SK-N-SH (cell line): ENCODE measurements around the gene STX19. TPM values are rescaled to one million over a fixed set of nuclear protein-coding genes. Genes with fewer than 3 reads are reported as not detected.
A peak's percentile ranks its signal among the peaks of the same experiment; 100 is the strongest.

Experiments
- CTCF ChIA-PET: fragments of 300-600, 350-600 bp; formaldehyde crosslinking; extraction: SDS; loops from one replicate; lab custom pipeline; 2021; lab: Yijun Ruan, JAX
- POLR2A ChIA-PET: fragments of 350-600 bp; sonication (Branson Sonifier 250); formaldehyde crosslinking; extraction: SDS; loops from one replicate; lab custom pipeline; 2020; ENCODE audit warnings: antibody characterized with exemption, inconsistent platforms; lab: Yijun Ruan, JAX
- DNase-seq: peaks from one replicate; pipeline ENCODE4 v3.0.0; 2012
- H2AFZ ChIP-seq: fragments of 200-600 bp; sonication (generic); 2 replicates; pipeline ENCODE4 v1.8.1; 2016; ENCODE audit warnings: antibody characterized with exemption, mild to moderate bottlenecking, low read depth
- H3F3A ChIP-seq: fragments of 200-600 bp; sonication (generic); replicated peaks from 2 replicates; pipeline ENCODE3; 2016; ENCODE audit warnings: antibody characterized with exemption, mild to moderate bottlenecking; ENCODE audit not compliant: insufficient read depth
- H3K27ac ChIP-seq, 2 experiments: fragments of 200-500 bp in 1 of 2; fragments of 200-600 bp in 1 of 2; sonication (Bioruptor generic) in 1 of 2; sonication (generic), shearing (Covaris generic) in 1 of 2; 2 replicates each; pipeline versions ENCODE4 v1.5.1 to v1.6.1; 2014 to 2016; ENCODE audit warnings: low read depth in 2 of 2, inconsistent platforms in 1 of 2, low read length in 1 of 2, mild to moderate bottlenecking in 1 of 2, mixed read lengths in 1 of 2
- H3K27me3 ChIP-seq: fragments of 200-600 bp; sonication (generic), shearing (Covaris generic); 2 replicates; pipeline ENCODE4 v1.6.1; 2016; ENCODE audit warnings: mixed run types; ENCODE audit not compliant: insufficient read depth
- H3K36me3 ChIP-seq, 2 experiments: fragments of 200-500 bp in 1 of 2; fragments of 200-600 bp in 1 of 2; sonication (Bioruptor generic) in 1 of 2; sonication (generic) in 1 of 2; replicated peaks in 1 of 2; 2 replicates each; pipeline versions ENCODE3 to v1.5.1; 2014 to 2016; ENCODE audit warnings: low read length in 1 of 2, mild to moderate bottlenecking in 1 of 2; ENCODE audit not compliant: insufficient read depth in 2 of 2, control insufficient read depth in 1 of 2
- H3K4me1 ChIP-seq, 2 experiments: fragments of 200-500 bp in 1 of 2; fragments of 200-600 bp in 1 of 2; sonication (Bioruptor generic) in 1 of 2; sonication (generic), shearing (Covaris generic) in 1 of 2; 2 replicates each; pipeline versions ENCODE4 v1.5.1 to v1.6.1; 2014 to 2016; ENCODE audit warnings: low read depth in 1 of 2, low read length in 1 of 2, mixed run types in 1 of 2; ENCODE audit not compliant: insufficient read depth in 2 of 2, control insufficient read depth in 1 of 2
- H3K4me2 ChIP-seq: fragments of 200-600 bp; sonication (generic), shearing (Covaris generic); 2 replicates; pipeline ENCODE4 v1.6.1; 2017; ENCODE audit warnings: mixed run types
- H3K4me3 ChIP-seq, 2 experiments: fragments of 200-500 bp in 1 of 2; fragments of 200-600 bp in 1 of 2; sonication (Bioruptor generic) in 1 of 2; sonication (generic), shearing (Covaris generic) in 1 of 2; 2 replicates each; pipeline versions ENCODE4 v1.5.1 to v1.8.1; 2014 to 2016; ENCODE audit warnings: low read depth in 2 of 2, inconsistent platforms in 1 of 2, low read length in 1 of 2, mild to moderate bottlenecking in 1 of 2, mixed read lengths in 1 of 2, moderate library complexity in 1 of 2
- H3K79me2 ChIP-seq: fragments of 200-600 bp; sonication (generic); 2 replicates; pipeline ENCODE4 v1.8.1; 2017; ENCODE audit warnings: mild to moderate bottlenecking; ENCODE audit not compliant: insufficient read depth
- H3K9ac ChIP-seq: fragments of 200-600 bp; sonication (generic); 2 replicates; pipeline ENCODE4 v1.6.1; 2017; ENCODE audit warnings: mixed run types
- H3K9me2 ChIP-seq: fragments of 200-600 bp; sonication (generic); 2 replicates; pipeline ENCODE4 v1.6.1; 2017; ENCODE audit warnings: mixed run types
- H3K9me3 ChIP-seq: fragments of 200-600 bp; sonication (generic); 2 replicates; pipeline ENCODE4 v1.6.1; 2017; ENCODE audit warnings: mixed run types, mild to moderate bottlenecking, moderate library complexity
- H4K20me1 ChIP-seq: fragments of 200-600 bp; sonication (generic); 2 replicates; pipeline ENCODE4 v1.6.1; 2017; ENCODE audit warnings: mild to moderate bottlenecking, mixed run types; ENCODE audit not compliant: insufficient read depth
- CHD2 ChIP-seq: fragments of 150-350 bp; IDR thresholded peaks from 2 replicates; pipeline ENCODE4 v1.6.1; 2018; ENCODE audit warnings: low read length; ENCODE audit not compliant: partially characterized antibody
- CTCF ChIP-seq: fragments of 200-600 bp; sonication (generic); IDR thresholded peaks from 2 replicates; pipeline ENCODE4 v1.6.1; 2017; ENCODE audit warnings: antibody characterized with exemption, mild to moderate bottlenecking, moderate library complexity
- EP300 ChIP-seq, 2 experiments: IDR thresholded peaks; 2 replicates each; pipeline versions ENCODE4 v1.4.0 to v1.6.1; 2012; ENCODE audit warnings: borderline replicate concordance in 1 of 2, low read depth in 1 of 2, low read length in 1 of 2
- FOXJ3 ChIP-seq: sonication (generic); formaldehyde crosslinking; IDR thresholded peaks from 2 replicates; pipeline ENCODE4 v1.5.1; 2020; ENCODE audit warnings: mild to moderate bottlenecking, missing genetic modification reagents
- FOXM1 ChIP-seq: IDR thresholded peaks from 2 replicates; pipeline ENCODE4 v1.4.0; 2012; ENCODE audit warnings: low read depth, mild to moderate bottlenecking
- GATA2 ChIP-seq: sonication (generic); formaldehyde crosslinking; IDR thresholded peaks from 2 replicates; pipeline ENCODE4 v1.5.0; 2020; ENCODE audit warnings: mild to moderate bottlenecking, missing genetic modification reagents
- IRF3 ChIP-seq: fragments of 150-350 bp; IDR thresholded peaks from 2 replicates; pipeline ENCODE4 v1.6.1; 2016; ENCODE audit warnings: mild to moderate bottlenecking, low read depth, low read length
- MAX ChIP-seq: IDR thresholded peaks from 2 replicates; pipeline ENCODE4 v1.4.0; 2012; ENCODE audit warnings: low read depth
- MEF2A ChIP-seq: IDR thresholded peaks from 2 replicates; pipeline ENCODE4 v1.4.0; 2012; ENCODE audit warnings: low read depth, borderline replicate concordance
- MXI1 ChIP-seq: IDR thresholded peaks from 2 replicates; pipeline ENCODE4 v1.6.1; 2012; ENCODE audit warnings: mild to moderate bottlenecking, low read depth, low read length, improper control_type of control experiment
- NRF1 ChIP-seq: IDR thresholded peaks from 2 replicates; pipeline ENCODE4 v1.6.1; 2012; ENCODE audit warnings: low read depth, mild to moderate bottlenecking, low read length
- POLR2AphosphoS5 ChIP-seq: IDR thresholded peaks from 2 replicates; pipeline ENCODE4 v1.6.1; 2012; ENCODE audit warnings: low read depth, low read length
- RFX5 ChIP-seq: IDR thresholded peaks from 2 replicates; pipeline ENCODE4 v1.6.1; 2012; ENCODE audit warnings: mild to moderate bottlenecking, improper control_type of control experiment, low read length
- SMC3 ChIP-seq: IDR thresholded peaks from 2 replicates; pipeline ENCODE4 v1.6.1; 2012; ENCODE audit warnings: low read depth, low read length, improper control_type of control experiment
- TCF12 ChIP-seq: IDR thresholded peaks from 2 replicates; pipeline ENCODE4 v1.4.0; 2012
- USF1 ChIP-seq: IDR thresholded peaks from 2 replicates; pipeline ENCODE4 v1.4.0; 2012; ENCODE audit warnings: low read depth, borderline replicate concordance
- USF2 ChIP-seq: fragments of 150-350 bp; IDR thresholded peaks from 2 replicates; pipeline ENCODE4 v1.6.1; 2017; ENCODE audit warnings: antibody characterized with exemption, low read length, low read depth, borderline replicate concordance
- WGBS: methylation state at CpG from one replicate; pipeline ENCODE4 v1.1.6; 2017; ENCODE audit warnings: low lambda C conversion rate; 5-methylcytosine and 5-hydroxymethylcytosine counted together
- polyA plus RNA-seq, 3 experiments: library from polyadenylated mRNA; depleted of rRNA; stranded (reverse); fragments of >200 nt; gene quantifications; 2 replicates each; pipeline ENCODE4 v1.2.3, GENCODE V29; 2012

STX19 gene
- polyA plus RNA-seq, 1 of the 3 experiments (the other 2 are of a cell fraction) = not detected

GRCh38 chr3:94011233-94011711 lies 17.1 kb downstream of the STX19 start (continued):
- TF ChIP-seq EP300 (IDR thresholded peaks at IDR 0.05; ENCODE audit: borderline replicate concordance in 1 of 2, low read depth in 1 of 2, low read length in 1 of 2) (no peak), FOXJ3 (CRISPR knock-in tag) (no peak), MAX (no peak), NRF1 (no peak)

GRCh38 chr3:94009608-94010007 lies 18.8 kb downstream of the STX19 start:
- ChIA-PET CTCF (interaction anchor here (0.7 to 2.4 kb wide), 4 partner anchors 8 to 240 kb away, joined by 3 to 8 read pairs (median 4); no protein-coding TSS in a partner anchor), POLR2A (no interaction called here)
- TF ChIP-seq MXI1 (no peak), EP300 (IDR thresholded peaks at IDR 0.05; ENCODE audit: borderline replicate concordance in 1 of 2, low read depth in 1 of 2, low read length in 1 of 2) (peak in 1 of 2 experiments; percentile 51; a peak in 1 of 4 replicates), USF1 (no peak), GATA2 (no peak), TCF12 (0 out of 2 replicates have a peak, but pooled peaks have one; percentile 19), CHD2 (no peak), USF2 (no peak), MEF2A (no peak), FOXM1 (no peak), SMC3 (no peak), RFX5 (no peak), CTCF (no peak), IRF3 (no peak), POLR2AphosphoS5 (no peak)
- Histone ChIP-seq H3K36me3 (no peaks in the 10 kb centered on the region), H3K9ac (no peak overlapping the region), H3K4me1 (peaks cover 0 to 7% of the 10 kb centered on the region in 2 experiments; a peak in 1 of 4 replicates), H4K20me1 (no peaks in the 10 kb centered on the region), H3K4me2 (no peak overlapping the region), H3F3A (no peaks in the 10 kb centered on the region), H3K79me2 (no peaks in the 10 kb centered on the region), H2AFZ (no peak overlapping the region), H3K4me3 (no peak overlapping the region), H3K9me3 (no peaks in the 10 kb centered on the region), H3K9me2 (no peaks in the 10 kb centered on the region), H3K27ac (peak overlapping the region in 1 of 2 experiments; percentile 60; a peak in 2 of 4 replicates), H3K27me3 (no peaks in the 10 kb centered on the region)
- peak; percentile 14 for DNase-seq
- 60% methylated on average over 2 of the region's 2 CpGs for WGBS
